SK-N-SH treated with all-trans-retinoic acid at 6 μM for 48 hours (cell line): ENCODE measurements around the gene CD46.
"Not testable (repeated sequence)": the region's sequence is repeated elsewhere in the genome, so short reads cannot be mapped to it uniquely, and the experiment has no call there.

Experiments
- ATAC-seq: fragments of 200-7000 bp; cut with Tn5 transposase; 3 replicates; pipeline ENCODE4 v1.9.1; 2020; ENCODE audit warnings: mild to moderate bottlenecking, moderate library complexity
- ARNTL ChIP-seq: fragments of 450-650 bp; formaldehyde crosslinking; IDR thresholded peaks from 2 replicates; pipeline ENCODE4 v1.5.0; 2020; ENCODE audit warnings: low read depth, mild to moderate bottlenecking, moderate library complexity, borderline replicate concordance
- BACH2 ChIP-seq: fragments of 250-450 bp; sonication (Bioruptor Pico); IDR thresholded peaks from 2 replicates; pipeline ENCODE4 v1.9.0; 2021; ENCODE audit warnings: mild to moderate bottlenecking, borderline replicate concordance
- CREB5 ChIP-seq: fragments of 250-450 bp; sonication (Bioruptor Pico); IDR thresholded peaks from 2 replicates; pipeline ENCODE4 v1.5.1; 2020; ENCODE audit warnings: low read depth, mild to moderate bottlenecking, moderate library complexity
- CSDC2 ChIP-seq: fragments of 250-450 bp; sonication (Bioruptor Pico); IDR thresholded peaks from 2 replicates; pipeline ENCODE4 v1.5.0; 2020; ENCODE audit warnings: mild to moderate bottlenecking, moderate library complexity
- ESRRG ChIP-seq: fragments of 250-450 bp; sonication (Bioruptor Pico); IDR thresholded peaks from 2 replicates; pipeline ENCODE4 v1.6.1; 2021; ENCODE audit warnings: mild to moderate bottlenecking
- GLIS3 ChIP-seq: fragments of 250-450 bp; sonication (Bioruptor Pico); IDR thresholded peaks from 2 replicates; pipeline ENCODE4 v1.5.0; 2020; ENCODE audit warnings: mild to moderate bottlenecking, moderate library complexity
- ISL1 ChIP-seq: fragments of 250-450 bp; sonication (Bioruptor Pico); IDR thresholded peaks from 2 replicates; pipeline ENCODE4 v2.1.2; 2022; ENCODE audit warnings: mild to moderate bottlenecking, moderate library complexity
- OSR1 ChIP-seq: fragments of 250-450 bp; sonication (Bioruptor Pico); IDR thresholded peaks from 2 replicates; pipeline ENCODE4 v1.8.0; 2022; ENCODE audit warnings: moderate library complexity, mild to moderate bottlenecking, inconsistent platforms
- PPARA ChIP-seq: fragments of 250-450 bp; sonication (Bioruptor Pico); IDR thresholded peaks from 2 replicates; pipeline ENCODE4 v1.5.0; 2020; ENCODE audit warnings: mild to moderate bottlenecking, borderline replicate concordance
- RARB ChIP-seq: fragments of 250-450 bp; sonication (Bioruptor Pico); IDR thresholded peaks from 2 replicates; pipeline ENCODE4 v1.8.0; 2021; ENCODE audit warnings: mild to moderate bottlenecking, moderate library complexity
- TCF4 ChIP-seq: fragments of 250-450 bp; sonication (Bioruptor Pico); IDR thresholded peaks from 2 replicates; pipeline ENCODE4 v1.8.0; 2021; ENCODE audit warnings: mild to moderate bottlenecking, moderate library complexity, borderline replicate concordance
- TOX ChIP-seq: fragments of 250-450 bp; sonication (Bioruptor Pico); IDR thresholded peaks from 2 replicates; pipeline ENCODE4 v1.8.0; 2021; ENCODE audit warnings: mild to moderate bottlenecking, moderate library complexity, borderline replicate concordance
- TSHZ2 ChIP-seq: fragments of 250-450 bp; sonication (Bioruptor Pico); IDR thresholded peaks from 2 replicates; pipeline ENCODE4 v1.5.0; 2020; ENCODE audit warnings: mild to moderate bottlenecking, moderate library complexity
- ZC3H10 ChIP-seq: fragments of 250-450 bp; sonication (Bioruptor Pico); IDR thresholded peaks from 2 replicates; pipeline ENCODE4 v1.5.1; 2021; ENCODE audit warnings: mild to moderate bottlenecking, moderate library complexity
- ZFP3 ChIP-seq: fragments of 250-450 bp; sonication (Bioruptor Pico); IDR thresholded peaks from 2 replicates; pipeline ENCODE4 v1.5.0; 2020; ENCODE audit warnings: mild to moderate bottlenecking, moderate library complexity
- ZFP30 ChIP-seq: fragments of 450-650 bp; formaldehyde crosslinking; IDR thresholded peaks from 2 replicates; pipeline ENCODE4 v1.5.0; 2022; ENCODE audit warnings: mild to moderate bottlenecking, moderate library complexity
- ZNF565 ChIP-seq: fragments of 450-650 bp; formaldehyde crosslinking; conservative IDR thresholded peaks from 2 replicates; pipeline ENCODE4 v1.5.0; 2020; ENCODE audit warnings: low read depth, mild to moderate bottlenecking, moderate library complexity
- ZNF70 ChIP-seq: fragments of 450-650 bp; formaldehyde crosslinking; IDR thresholded peaks from 2 replicates; pipeline ENCODE4 v1.5.0; 2020; ENCODE audit warnings: mild to moderate bottlenecking, moderate library complexity
- TF ChIP-seq, protein P1 (sequence below): fragments of 250-450 bp; sonication (Bioruptor Pico); IDR thresholded peaks from 2 replicates; pipeline ENCODE4 v1.8.0; 2021; ENCODE audit warnings: low read depth, mild to moderate bottlenecking, moderate library complexity, borderline replicate concordance
- TF ChIP-seq, protein P2 (sequence below): fragments of 250-450 bp; sonication (Bioruptor Pico); IDR thresholded peaks from 2 replicates; pipeline ENCODE4 v1.8.0; 2020; ENCODE audit warnings: mild to moderate bottlenecking, moderate library complexity, borderline replicate concordance
- TF ChIP-seq, protein P3 (sequence below): fragments of 250-450 bp; sonication (Bioruptor Pico); IDR thresholded peaks from 2 replicates; pipeline ENCODE4 v1.5.1; 2021; ENCODE audit warnings: mild to moderate bottlenecking, moderate library complexity

The CD46 gene

DNA sequence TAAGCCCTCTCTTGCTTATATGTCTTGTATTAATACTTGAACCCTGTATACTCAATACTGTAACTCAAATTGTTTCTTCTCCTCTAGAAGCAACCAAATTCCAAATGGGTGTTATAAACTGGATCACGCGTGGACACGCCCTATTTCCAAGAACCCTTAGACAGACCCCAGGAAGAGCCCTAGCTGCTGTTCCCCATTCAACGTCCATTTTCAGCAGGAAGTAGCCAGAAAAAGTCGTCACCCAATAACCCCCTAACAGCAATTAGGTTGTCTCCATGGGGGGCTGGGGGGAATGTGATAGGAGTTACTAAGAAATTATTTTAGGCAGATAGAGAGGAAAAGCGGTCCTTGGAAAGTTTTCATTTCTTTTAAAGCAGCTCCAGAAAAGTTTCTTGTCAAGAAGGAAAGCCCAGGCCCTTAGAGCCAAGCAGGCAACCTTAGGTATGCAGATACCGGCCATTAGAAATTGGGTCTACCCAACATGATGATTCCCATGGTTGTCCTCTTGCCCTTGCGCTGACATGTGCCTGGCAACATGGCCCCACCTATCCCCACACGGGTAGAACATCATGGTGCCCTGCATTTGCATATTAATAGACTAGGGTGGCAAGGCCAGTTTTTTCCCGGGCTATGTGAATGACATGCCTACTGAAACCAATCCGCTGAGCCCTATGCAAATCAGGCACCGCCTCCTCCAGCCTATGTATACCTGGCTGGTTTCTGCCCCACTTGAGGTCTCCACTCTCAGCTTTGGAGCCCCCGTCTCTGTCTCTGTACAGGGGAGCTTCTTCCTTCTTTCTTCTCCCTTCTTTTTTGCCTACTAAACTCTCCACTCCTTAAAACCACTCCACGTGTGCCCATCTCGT lies 4.0 kb upstream of the CD46 start:
- ATAC-seq: no peak
- TF ChIP-seq ZFP30 (CRISPR knock-in tag): no peak
- no peak for TF ChIP-seq ARNTL (CRISPR knock-in tag)

- TF ChIP-seq RARB (no peak), OSR1 (CRISPR knock-in tag) (no peak), CREB5 (no peak), TCF4 (no peak), PPARA (no peak), ESRRG (CRISPR knock-in tag) (no peak), ZFP3 (CRISPR knock-in tag) (no peak), CSDC2 (no peak), TSHZ2 (CRISPR knock-in tag) (no peak)
- TF ChIP-seq, protein P1, sequence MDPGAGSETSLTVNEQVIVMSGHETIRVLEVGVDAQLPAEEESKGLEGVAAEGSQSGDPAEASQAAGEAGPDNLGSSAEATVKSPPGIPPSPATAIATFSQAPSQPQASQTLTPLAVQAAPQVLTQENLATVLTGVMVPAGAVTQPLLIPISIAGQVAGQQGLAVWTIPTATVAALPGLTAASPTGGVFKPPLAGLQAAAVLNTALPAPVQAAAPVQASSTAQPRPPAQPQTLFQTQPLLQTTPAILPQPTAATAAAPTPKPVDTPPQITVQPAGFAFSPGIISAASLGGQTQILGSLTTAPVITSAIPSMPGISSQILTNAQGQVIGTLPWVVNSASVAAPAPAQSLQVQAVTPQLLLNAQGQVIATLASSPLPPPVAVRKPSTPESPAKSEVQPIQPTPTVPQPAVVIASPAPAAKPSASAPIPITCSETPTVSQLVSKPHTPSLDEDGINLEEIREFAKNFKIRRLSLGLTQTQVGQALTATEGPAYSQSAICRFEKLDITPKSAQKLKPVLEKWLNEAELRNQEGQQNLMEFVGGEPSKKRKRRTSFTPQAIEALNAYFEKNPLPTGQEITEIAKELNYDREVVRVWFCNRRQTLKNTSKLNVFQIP: no peak
- TF ChIP-seq, protein P2, sequence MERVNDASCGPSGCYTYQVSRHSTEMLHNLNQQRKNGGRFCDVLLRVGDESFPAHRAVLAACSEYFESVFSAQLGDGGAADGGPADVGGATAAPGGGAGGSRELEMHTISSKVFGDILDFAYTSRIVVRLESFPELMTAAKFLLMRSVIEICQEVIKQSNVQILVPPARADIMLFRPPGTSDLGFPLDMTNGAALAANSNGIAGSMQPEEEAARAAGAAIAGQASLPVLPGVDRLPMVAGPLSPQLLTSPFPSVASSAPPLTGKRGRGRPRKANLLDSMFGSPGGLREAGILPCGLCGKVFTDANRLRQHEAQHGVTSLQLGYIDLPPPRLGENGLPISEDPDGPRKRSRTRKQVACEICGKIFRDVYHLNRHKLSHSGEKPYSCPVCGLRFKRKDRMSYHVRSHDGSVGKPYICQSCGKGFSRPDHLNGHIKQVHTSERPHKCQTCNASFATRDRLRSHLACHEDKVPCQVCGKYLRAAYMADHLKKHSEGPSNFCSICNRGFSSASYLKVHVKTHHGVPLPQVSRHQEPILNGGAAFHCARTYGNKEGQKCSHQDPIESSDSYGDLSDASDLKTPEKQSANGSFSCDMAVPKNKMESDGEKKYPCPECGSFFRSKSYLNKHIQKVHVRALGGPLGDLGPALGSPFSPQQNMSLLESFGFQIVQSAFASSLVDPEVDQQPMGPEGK (CRISPR knock-in tag): no peak
- TF ChIP-seq, all 23 proteins: peak for 0
- no peak for ATAC-seq
Measured at GRCh38 chr1:207748737-207749528, 2.9 kb upstream of the CD46 start.

DNA sequence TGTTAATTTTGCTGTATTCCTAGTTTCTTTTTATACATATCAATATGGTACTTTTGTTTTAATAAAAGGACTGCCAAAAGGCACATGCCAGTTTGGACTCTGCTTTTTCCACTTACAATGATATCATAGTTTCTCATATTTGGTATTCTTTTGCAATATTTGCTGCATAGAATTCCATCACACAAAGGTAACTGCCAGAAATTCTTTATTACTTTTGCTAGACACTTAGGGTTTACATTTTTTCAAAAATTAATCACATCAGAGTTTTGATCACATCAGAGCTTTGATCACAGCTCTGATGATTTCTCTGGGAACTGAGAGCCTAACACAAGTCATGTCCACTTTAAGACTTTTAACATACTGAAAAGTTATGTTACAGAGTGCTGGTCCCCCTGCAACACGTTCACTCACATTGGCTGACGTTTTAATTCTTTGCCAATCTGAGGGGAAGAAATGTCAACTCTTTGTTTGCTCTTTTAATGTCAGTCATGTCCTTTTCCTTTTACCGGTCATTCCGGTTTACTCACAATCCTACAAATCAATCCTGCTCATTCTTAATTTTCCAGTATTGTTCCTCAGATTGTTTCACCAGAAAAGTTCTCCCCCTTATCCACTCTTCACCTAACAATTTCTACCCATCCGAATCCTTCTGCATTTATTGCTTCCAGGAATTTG lies 1.1 kb upstream of the CD46 start:
- no peak for TF ChIP-seq ARNTL (CRISPR knock-in tag)
- TF ChIP-seq, protein P1: no peak
- TF ChIP-seq ZNF70 (CRISPR knock-in tag): no peak
- TF ChIP-seq OSR1 (CRISPR knock-in tag): no peak
- TF ChIP-seq GLIS3: no peak
- no peak for TF ChIP-seq PPARA
- TF ChIP-seq TCF4: no peak
- TF ChIP-seq TOX (CRISPR knock-in tag): no peak
- TF ChIP-seq ZNF565 (CRISPR knock-in tag): no peak
- TF ChIP-seq ZC3H10 (CRISPR knock-in tag): no peak
- TF ChIP-seq CREB5: no peak
- TF ChIP-seq RARB: no peak
- TF ChIP-seq, protein P3, sequence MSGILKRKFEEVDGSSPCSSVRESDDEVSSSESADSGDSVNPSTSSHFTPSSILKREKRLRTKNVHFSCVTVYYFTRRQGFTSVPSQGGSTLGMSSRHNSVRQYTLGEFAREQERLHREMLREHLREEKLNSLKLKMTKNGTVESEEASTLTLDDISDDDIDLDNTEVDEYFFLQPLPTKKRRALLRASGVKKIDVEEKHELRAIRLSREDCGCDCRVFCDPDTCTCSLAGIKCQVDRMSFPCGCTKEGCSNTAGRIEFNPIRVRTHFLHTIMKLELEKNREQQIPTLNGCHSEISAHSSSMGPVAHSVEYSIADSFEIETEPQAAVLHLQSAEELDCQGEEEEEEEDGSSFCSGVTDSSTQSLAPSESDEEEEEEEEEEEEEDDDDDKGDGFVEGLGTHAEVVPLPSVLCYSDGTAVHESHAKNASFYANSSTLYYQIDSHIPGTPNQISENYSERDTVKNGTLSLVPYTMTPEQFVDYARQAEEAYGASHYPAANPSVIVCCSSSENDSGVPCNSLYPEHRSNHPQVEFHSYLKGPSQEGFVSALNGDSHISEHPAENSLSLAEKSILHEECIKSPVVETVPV: no peak
- TF ChIP-seq ESRRG (CRISPR knock-in tag): no peak
- no peak for TF ChIP-seq BACH2 (CRISPR knock-in tag)
- TF ChIP-seq ZFP3 (CRISPR knock-in tag): no peak
- TF ChIP-seq ISL1 (CRISPR knock-in tag): no peak
- ATAC-seq: no peak

GRCh38 chr1:207751463-207751789 lies 428 bp upstream of the CD46 start:
- not testable (repeated sequence) for ATAC-seq
